IMR-90 (cell line): ENCODE measurements around the gene C6orf52. TPM values are rescaled to one million over a fixed set of nuclear protein-coding genes. Genes with fewer than 3 reads are reported as not detected.

Source experiments
- ATAC-seq: fragments of 200-7000 bp; cut with Tn5 transposase; 2 replicates; pipeline ENCODE4 v1.9.1; 2020; ENCODE audit warnings: low read depth, mild to moderate bottlenecking, moderate library complexity
- BruUV-seq: library from RNA; stranded (reverse); fragments of 400-500 nt; replicated peaks from 2 replicates; lab custom pipeline; 2021; lab: Mats Ljungman, UMichigan
- CTCF ChIA-PET: fragments of 300-600 bp; formaldehyde crosslinking; extraction: SDS; loops from one replicate; lab custom pipeline; 2021; ENCODE audit warnings: antibody characterized with exemption; lab: Yijun Ruan, JAX
- POLR2A ChIA-PET: fragments of 300-600 bp; sonication (Branson Sonifier 250); formaldehyde crosslinking; loops from one replicate; lab custom pipeline; 2022; ENCODE audit warnings: antibody characterized with exemption; ENCODE audit not compliant: unreplicated experiment; lab: Charles Lee
- DNase-seq: peaks from one replicate; pipeline ENCODE4 v3.0.0; 2013
- H2AFZ ChIP-seq: replicated peaks from 2 replicates; pipeline ENCODE3; 2013; ENCODE audit warnings: low read length, mild to moderate bottlenecking; ENCODE audit not compliant: poor library complexity
- H2AK5ac ChIP-seq: 2 replicates; pipeline ENCODE4 v1.6.1; 2013; ENCODE audit warnings: low read depth, low read length, inconsistent platforms
- H2AK9ac ChIP-seq: replicated peaks from 2 replicates; pipeline ENCODE3; 2013; ENCODE audit warnings: mild to moderate bottlenecking, low read depth, low read length, moderate library complexity; ENCODE audit not compliant: poor library complexity
- H2BK120ac ChIP-seq: 2 replicates; pipeline ENCODE4 v1.6.1; 2013; ENCODE audit warnings: low read depth, low read length, inconsistent platforms
- H2BK15ac ChIP-seq: 3 replicates; pipeline ENCODE4 v1.6.1; 2013; ENCODE audit warnings: low read depth, low read length, inconsistent platforms
- H2BK20ac ChIP-seq: 2 replicates; pipeline ENCODE4 v1.6.1; 2013; ENCODE audit warnings: low read depth, mild to moderate bottlenecking, inconsistent platforms, low read length, moderate library complexity
- H2BK5ac ChIP-seq: 2 replicates; pipeline ENCODE4 v1.6.1; 2013; ENCODE audit warnings: mild to moderate bottlenecking, low read depth, low read length, inconsistent platforms; ENCODE audit not compliant: poor library complexity, severe bottlenecking
- H3K14ac ChIP-seq: replicated peaks from 2 replicates; pipeline ENCODE4 v1.6.1; 2013; ENCODE audit warnings: low read depth, low read length, inconsistent platforms
- H3K18ac ChIP-seq: 2 replicates; pipeline ENCODE4 v1.6.1; 2013; ENCODE audit warnings: low read depth, low read length, control low read depth
- H3K23ac ChIP-seq: 2 replicates; pipeline ENCODE4 v1.6.1; 2013; ENCODE audit warnings: low read depth, low read length, inconsistent platforms
- H3K27ac ChIP-seq: 2 replicates; pipeline ENCODE4 v1.5.1; 2013; ENCODE audit warnings: mild to moderate bottlenecking, control low read depth, low read length; ENCODE audit not compliant: insufficient read depth
- H3K27me3 ChIP-seq: 2 replicates; pipeline ENCODE4 v1.6.1; 2013; ENCODE audit warnings: low read length; ENCODE audit not compliant: control insufficient read depth, insufficient read depth
- H3K36me3 ChIP-seq: 2 replicates; pipeline ENCODE4 v1.6.1; 2013; ENCODE audit warnings: low read length, mixed read lengths; ENCODE audit not compliant: control insufficient read depth, insufficient read depth
- H3K4ac ChIP-seq: 2 replicates; pipeline ENCODE4 v1.6.1; 2013; ENCODE audit warnings: low read depth, low read length, inconsistent platforms
- H3K4me1 ChIP-seq: 2 replicates; pipeline ENCODE4 v1.6.1; 2013; ENCODE audit warnings: low read length, mixed read lengths; ENCODE audit not compliant: control insufficient read depth, insufficient read depth
- H3K4me2 ChIP-seq: 2 replicates; pipeline ENCODE4 v1.6.1; 2013; ENCODE audit warnings: low read depth, mild to moderate bottlenecking, control low read depth, low read length, moderate library complexity
- H3K4me3 ChIP-seq: 2 replicates; pipeline ENCODE4 v1.5.1; 2013; ENCODE audit warnings: low read depth, mild to moderate bottlenecking, control low read depth, low read length, moderate library complexity; ENCODE audit not compliant: insufficient read depth
- H3K56ac ChIP-seq: 2 replicates; pipeline ENCODE4 v1.6.1; 2013; ENCODE audit warnings: low read length, inconsistent platforms; ENCODE audit not compliant: insufficient read depth; ENCODE audit errors: extremely low read depth
- H3K79me1 ChIP-seq, 2 experiments: 2 replicates each; pipeline ENCODE4 v1.6.1; 2013; ENCODE audit warnings: low read length in 2 of 2, inconsistent platforms in 1 of 2, low read depth in 1 of 2
- H3K9ac ChIP-seq: 2 replicates; pipeline ENCODE4 v1.6.1; 2013; ENCODE audit warnings: low read depth, low read length, control low read depth
- H3K9me1 ChIP-seq: 2 replicates; pipeline ENCODE4 v1.6.1; 2013; ENCODE audit warnings: low read length, inconsistent platforms; ENCODE audit not compliant: insufficient read depth
- H3K9me3 ChIP-seq: 2 replicates; pipeline ENCODE4 v1.6.1; 2013; ENCODE audit warnings: low read length; ENCODE audit not compliant: control insufficient read depth, insufficient read depth
- H4K20me1 ChIP-seq: 2 replicates; pipeline ENCODE4 v1.6.1; 2013; ENCODE audit warnings: low read length, inconsistent platforms; ENCODE audit not compliant: insufficient read depth
- H4K5ac ChIP-seq: 2 replicates; pipeline ENCODE4 v1.6.1; 2013; ENCODE audit warnings: mild to moderate bottlenecking, low read depth, low read length, control low read depth
- H4K8ac ChIP-seq, 2 experiments: 2 replicates each; pipeline ENCODE4 v1.6.1; 2013; ENCODE audit warnings: low read depth in 2 of 2, low read length in 2 of 2, control low read depth in 1 of 2, inconsistent platforms in 1 of 2
- H4K91ac ChIP-seq: 2 replicates; pipeline ENCODE4 v1.6.1; 2013; ENCODE audit warnings: low read depth, low read length, inconsistent platforms; ENCODE audit not compliant: insufficient read depth
- MAZ ChIP-seq: IDR thresholded peaks from 2 replicates; pipeline ENCODE4 v1.6.1; 2012; ENCODE audit warnings: low read depth, mild to moderate bottlenecking, low read length, improper control_type of control experiment, moderate library complexity, borderline replicate concordance
- NFE2L2 ChIP-seq: fragments of 150-350 bp; IDR thresholded peaks from 2 replicates; pipeline ENCODE4 v1.6.1; 2016; ENCODE audit warnings: low read depth, mild to moderate bottlenecking, low read length
- POLR2A ChIP-seq: IDR thresholded peaks from 2 replicates; pipeline ENCODE4 v1.6.1; 2012; ENCODE audit warnings: mild to moderate bottlenecking, low read depth, low read length
- RAD21 ChIP-seq: IDR thresholded peaks from 2 replicates; pipeline ENCODE4 v1.6.1; 2012; ENCODE audit warnings: low read length, improper control_type of control experiment
- RCOR1 ChIP-seq: IDR thresholded peaks from 2 replicates; pipeline ENCODE4 v1.6.1; 2012; ENCODE audit warnings: mild to moderate bottlenecking, low read length, improper control_type of control experiment; ENCODE audit not compliant: insufficient replicate concordance
- WGBS, 2 experiments: methylation state at CpG; one replicate each; pipeline versions ENCODE4 v1.1.5 to v1.1.7; 2013; ENCODE audit warnings: missing lambda C conversion rate in 2 of 2; ENCODE audit not compliant: insufficient read length in 1 of 2; ENCODE audit errors: extremely low coverage in 2 of 2; 5-methylcytosine and 5-hydroxymethylcytosine counted together
- dilution Hi-C: fragments of 300-500 bp; cut with HindIII; formaldehyde crosslinking; loops from one replicate; pipeline ENCODE4 v1.14.3; 2018; ENCODE audit warnings: low sequenced_read_pairs; ENCODE audit not compliant: unreplicated experiment
- in situ Hi-C: fragments of 300-500 bp; cut with MboI; formaldehyde crosslinking; loops from 3 replicates; pipeline ENCODE4 v1.14.3; 2019; ENCODE audit warnings: low sequenced_read_pairs, inconsistent platforms, mixed read lengths
- intact Hi-C: fragments of 100-400 bp; cut with micrococcal nuclease; formaldehyde crosslinking; loops from 2 replicates; pipeline ENCODE4 v1.10.0; 2022
- polyA plus RNA-seq, 3 experiments: library from polyadenylated mRNA; depleted of rRNA; stranded (reverse); fragments of >200 nt; gene quantifications; 2 replicates each; pipeline ENCODE4 v1.2.3, GENCODE V29; 2012; ENCODE audit warnings: low replicate concordance in 1 of 3
- total RNA-seq: library from RNA; depleted of rRNA; stranded (reverse); fragments of >200 nt; gene quantifications from 2 replicates; pipeline ENCODE4 v1.2.3, GENCODE V29; 2012
- TF ChIP-seq, protein P1 (sequence below): conservative IDR thresholded peaks from 2 replicates; pipeline ENCODE4 v1.5.1; 2012; ENCODE audit warnings: mild to moderate bottlenecking, low read depth, low read length, improper control_type of control experiment

Gene C6orf52
- total and polyA plus RNA-seq, 2 of the 4 experiments (the other 2 are of a cell fraction): 0.31 TPM; not detected in 1

DNA sequence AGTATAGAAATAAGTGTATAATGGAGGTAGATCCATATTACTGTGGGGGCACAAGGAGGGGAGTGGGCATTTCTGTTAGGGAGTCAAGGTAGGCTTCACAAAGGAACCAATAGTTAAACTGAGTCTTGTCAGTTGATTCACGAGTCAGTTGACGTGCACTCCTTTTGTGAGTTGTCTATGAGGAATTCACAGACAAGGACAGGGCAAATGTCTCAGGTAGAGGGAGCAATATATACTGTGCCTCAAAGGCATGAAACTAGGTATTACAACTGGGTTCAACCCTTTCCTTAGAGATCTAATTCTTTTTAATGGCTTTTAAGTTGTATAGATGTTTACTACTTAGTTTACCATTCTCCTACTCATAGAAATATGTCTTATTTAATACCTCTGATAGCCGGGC, 39.4 kb upstream of the C6orf52 start:
- no peaks in the 10 kb centered on the region for H4K20me1 ChIP-seq
- in situ Hi-C loops: loop anchor here (25.0 kb wide), 1 partner anchor 1247 kb away; no protein-coding TSS in a partner anchor
- H2BK20ac ChIP-seq: peak overlapping the region; percentile 69; the same call in 1 of the 2 replicates
- no peak overlapping the region for H3K9ac ChIP-seq
- ChIA-PET POLR2A (no interaction called here), CTCF (no interaction called here)
- H2AK9ac ChIP-seq: no peak overlapping the region
- H4K5ac ChIP-seq: no peak overlapping the region
- no peak overlapping the region for H2BK5ac ChIP-seq
- no peak for ATAC-seq
- BruUV-seq: no TSS peak
- H3K9me3 ChIP-seq: no peaks in the 10 kb centered on the region
- H3K27me3 ChIP-seq: no peaks in the 10 kb centered on the region
- intact Hi-C loops: no loop called here
- H3K9me1 ChIP-seq: no peaks in the 10 kb centered on the region
- H4K8ac ChIP-seq: peak overlapping the region in 1 of 2 experiments; percentile 20; a peak in 1 of 4 replicates
- H3K4me1 ChIP-seq: peaks cover 3% of the 10 kb centered on the region; the same call in 1 of the 2 replicates
- H2BK120ac ChIP-seq: peak overlapping the region; percentile 52; the same call in 1 of the 2 replicates
- H2AK5ac ChIP-seq: peak overlapping the region; percentile 18; the same call in 1 of the 2 replicates
- H3K56ac ChIP-seq: no peak overlapping the region
- H3K23ac ChIP-seq: no peak overlapping the region
- peak overlapping the region; percentile 19; the same call in 1 of the 2 replicates for H4K91ac ChIP-seq
- dilution Hi-C loops: no loop called here
- DNase-seq: no peak
- H3K4me3 ChIP-seq: no peak overlapping the region
- H3K4me2 ChIP-seq: no peak overlapping the region
- no CpG with 5 or more reads among the region's 3 CpGs for WGBS, 2 experiments
- TF ChIP-seq, protein P1, sequence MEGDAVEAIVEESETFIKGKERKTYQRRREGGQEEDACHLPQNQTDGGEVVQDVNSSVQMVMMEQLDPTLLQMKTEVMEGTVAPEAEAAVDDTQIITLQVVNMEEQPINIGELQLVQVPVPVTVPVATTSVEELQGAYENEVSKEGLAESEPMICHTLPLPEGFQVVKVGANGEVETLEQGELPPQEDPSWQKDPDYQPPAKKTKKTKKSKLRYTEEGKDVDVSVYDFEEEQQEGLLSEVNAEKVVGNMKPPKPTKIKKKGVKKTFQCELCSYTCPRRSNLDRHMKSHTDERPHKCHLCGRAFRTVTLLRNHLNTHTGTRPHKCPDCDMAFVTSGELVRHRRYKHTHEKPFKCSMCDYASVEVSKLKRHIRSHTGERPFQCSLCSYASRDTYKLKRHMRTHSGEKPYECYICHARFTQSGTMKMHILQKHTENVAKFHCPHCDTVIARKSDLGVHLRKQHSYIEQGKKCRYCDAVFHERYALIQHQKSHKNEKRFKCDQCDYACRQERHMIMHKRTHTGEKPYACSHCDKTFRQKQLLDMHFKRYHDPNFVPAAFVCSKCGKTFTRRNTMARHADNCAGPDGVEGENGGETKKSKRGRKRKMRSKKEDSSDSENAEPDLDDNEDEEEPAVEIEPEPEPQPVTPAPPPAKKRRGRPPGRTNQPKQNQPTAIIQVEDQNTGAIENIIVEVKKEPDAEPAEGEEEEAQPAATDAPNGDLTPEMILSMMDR: no peak
- no peak for TF ChIP-seq POLR2A
- no peak for TF ChIP-seq RAD21
- TF ChIP-seq RCOR1: no peak
- no peak for TF ChIP-seq NFE2L2
- no peak for TF ChIP-seq MAZ
- H3K79me1 ChIP-seq: peaks cover 11 to 20% of the 10 kb centered on the region in 2 experiments
- H3K18ac ChIP-seq: peak overlapping the region; percentile 24; the same call in 1 of the 2 replicates
- H3K4ac ChIP-seq: peak overlapping the region; percentile 33; the same call in 1 of the 2 replicates
- H3K14ac ChIP-seq: no peak overlapping the region
- peak overlapping the region; percentile 7; the same call in 1 of the 3 replicates for H2BK15ac ChIP-seq
- no peak overlapping the region; the same call in 1 of the 2 replicates for H3K27ac ChIP-seq
- no peak overlapping the region for H2AFZ ChIP-seq
- peaks cover 31% of the 10 kb centered on the region for H3K36me3 ChIP-seq
